ENCODE data around the gene FYN. TPM values are rescaled to one million over a fixed set of nuclear protein-coding genes. Genes with fewer than 3 reads are reported as not detected.

FYN gene
- total and polyA plus RNA-seq, 2 of the 4 experiments (the other 2 are of a cell fraction) = 30.8 to 36.4 TPM

- TF ChIP-seq SMC3 (IDR thresholded peaks at IDR 0.05; ENCODE audit: low read depth, low read length) (no peak), RAD21 (IDR thresholded peaks at IDR 0.05; ENCODE audit: low read length) (no peak)
Measured at GRCh38 chr6:111776236-111777221, 96.7 kb downstream of the FYN start (continued).

- Histone ChIP-seq H3K14ac (replicated peaks; ENCODE audit: low read depth, low read length) (no peak overlapping the region; the same call in 1 of the 2 replicates), H2BK20ac (ENCODE audit: low read depth, low read length) (no peak overlapping the region), H3K9me1 (ENCODE audit: insufficient read depth, low read length) (peaks cover 4% of the 10 kb centered on the region; the same call in 1 of the 2 replicates), H3K56ac (ENCODE audit: extremely low read depth, insufficient read depth, low read length) (no peak overlapping the region), H3K36me3 (ENCODE audit: control insufficient read depth, insufficient read depth, low read length) (peaks cover 3% of the 10 kb centered on the region; the same call in 1 of the 2 replicates), H2AK5ac (ENCODE audit: low read depth, low read length) (no peak overlapping the region), H4K20me1 (ENCODE audit: insufficient read depth, low read length) (no peaks in the 10 kb centered on the region), H2AK9ac (replicated peaks; ENCODE audit: low read depth, low read length, poor library complexity) (no peak overlapping the region), H2BK120ac (ENCODE audit: low read depth, low read length) (no peak overlapping the region), H3K27me3 (ENCODE audit: control insufficient read depth, insufficient read depth, low read length) (no peaks in the 10 kb centered on the region), H3K27ac (ENCODE audit: insufficient read depth, low read length) (no peak overlapping the region), H3K18ac (ENCODE audit: low read depth, low read length) (no peak overlapping the region), H4K8ac (ENCODE audit: low read depth in 2 of 2, low read length in 2 of 2) (no peak overlapping the region), H3K23ac (ENCODE audit: low read depth, low read length) (no peak overlapping the region), H3K4ac (ENCODE audit: low read depth, low read length) (no peak overlapping the region), H2AFZ (replicated peaks; ENCODE audit: low read length, poor library complexity) (no peak overlapping the region), H3K79me1 (ENCODE audit: low read depth in 1 of 2, low read length in 2 of 2) (peaks cover 0 to 11% of the 10 kb centered on the region in 2 experiments; a peak in 1 of 4 replicates), H3K4me1 (ENCODE audit: control insufficient read depth, insufficient read depth, low read length) (no peaks in the 10 kb centered on the region; the same call in 1 of the 2 replicates), H3K4me2 (ENCODE audit: low read depth, low read length) (no peak overlapping the region), H2BK5ac (ENCODE audit: low read depth, low read length, poor library complexity, severe bottlenecking) (no peak overlapping the region), H3K9ac (ENCODE audit: low read depth, low read length) (no peak overlapping the region), H3K4me3 (ENCODE audit: insufficient read depth, low read depth, low read length) (no peak overlapping the region), H4K91ac (ENCODE audit: insufficient read depth, low read depth, low read length) (no peak overlapping the region), H2BK15ac (ENCODE audit: low read depth, low read length) (no peak overlapping the region), H4K5ac (ENCODE audit: low read depth, low read length) (no peak overlapping the region), H3K9me3 (ENCODE audit: control insufficient read depth, insufficient read depth, low read length) (no peaks in the 10 kb centered on the region)
- TF ChIP-seq RFX5 (IDR thresholded peaks at IDR 0.05; ENCODE audit: low read depth, low read length) (no peak), MAZ (IDR thresholded peaks at IDR 0.05; ENCODE audit: borderline replicate concordance, low read depth, low read length) (no peak), CHD1 (IDR thresholded peaks at IDR 0.05; ENCODE audit: low read depth, low read length) (no peak), MAFK (IDR thresholded peaks at IDR 0.05; ENCODE audit: low read depth, low read length) (no peak)
- DNase-seq (no peak), ATAC-seq (ENCODE audit: low read depth) (no peak)
- dilution Hi-C loops (cut with HindIII; ENCODE audit: low sequenced_read_pairs, unreplicated experiment) (no loop called here), intact Hi-C loops (cut with micrococcal nuclease) (no loop called here), in situ Hi-C loops (cut with MboI; ENCODE audit: low sequenced_read_pairs) (no loop called here)
- WGBS, 2 experiments (ENCODE audit: extremely low coverage in 2 of 2, insufficient read length in 1 of 2) = 100% methylated on average over 1 of the region's 8 CpGs; no CpG with 5 or more reads in 1 of the 2 experiments
- CTCF ChIA-PET = no interaction called here
- POLR2A ChIA-PET (ENCODE audit: unreplicated experiment) = no interaction called here
- BruUV-seq (replicated peaks) = no TSS peak
Measured at GRCh38 chr6:111775145-111775922, 97.9 kb downstream of the FYN start.

Data from IMR-90 (cell line).